Upper lobe of left lung (tissue), 4 donors: ENCODE data around the gene RPS5.

ENCODE experiments used
- CTCF ChIP-seq, 6 experiments: fragments of 450-650 bp in 4 of 6; fragments of 200-600 bp in 2 of 6; sonication (generic) in 2 of 6; IDR thresholded peaks; one replicate each; pipeline ENCODE4 v1.5.1; 2016 to 2019; ENCODE audit warnings: antibody characterized with exemption in 6 of 6
- EP300 ChIP-seq, 4 donors: sonication (generic); formaldehyde crosslinking; IDR thresholded peaks; one replicate each; pipeline ENCODE4 v1.5.1; 2017; ENCODE audit warnings: antibody characterized with exemption in 4 of 4, control low read depth in 2 of 4
- POLR2A ChIP-seq, 4 donors: fragments of 450-650 bp; IDR thresholded peaks; one replicate each; pipeline ENCODE4 v1.5.1; 2016 to 2017; ENCODE audit warnings: antibody characterized with exemption in 4 of 4, mild to moderate bottlenecking in 2 of 4
- POLR2AphosphoS5 ChIP-seq, 2 donors: sonication (generic); formaldehyde crosslinking; IDR thresholded peaks; one replicate each; pipeline ENCODE4 v1.5.1; 2017; ENCODE audit warnings: antibody characterized with exemption in 2 of 2

- TF ChIP-seq POLR2A (IDR thresholded peaks at IDR 0.05) (no peak), CTCF (IDR thresholded peaks at IDR 0.05) (no peak), EP300 (IDR thresholded peaks at IDR 0.05) (no peak), POLR2AphosphoS5 (IDR thresholded peaks at IDR 0.05) (no peak)
These were observed 30.0 kb downstream of the RPS5 start for GRCh38 chr19:58417071-58417470.
